H1 (cell line): Measurements from ENCODE around the gene LRCH1. TPM values are rescaled to one million over a fixed set of nuclear protein-coding genes. Genes with fewer than 3 reads are reported as not detected.

Source experiments
- CTCF ChIA-PET: fragments of 300-600 bp; sonication (Branson Sonifier 250); formaldehyde crosslinking; loops from one replicate; lab custom pipeline; 2021; ENCODE audit not compliant: partially characterized antibody; lab: Charles Lee
- POLR2A ChIA-PET: fragments of 300-600 bp; sonication (Branson Sonifier 250); formaldehyde crosslinking; loops from one replicate; lab custom pipeline; 2021; ENCODE audit warnings: inconsistent platforms; ENCODE audit not compliant: partially characterized antibody; lab: Charles Lee
- DNase-seq, 2 experiments: peaks; one replicate each; pipeline versions ENCODE4 v3.0.0 to v3.0.0-alpha.2; 2010 to 2022; ENCODE audit warnings: low spot score in 2 of 2, low read depth in 1 of 2, mixed read lengths in 1 of 2
- FAIRE-seq: peaks from 2 replicates; lab custom pipeline; 2011; peaks lifted over from hg19 to GRCh38; lab: Jason Lieb, UNC
- H2AFZ ChIP-seq: 2 replicates; pipeline ENCODE4 v1.8.1; 2012; ENCODE audit warnings: low read length, inconsistent platforms
- H2AK5ac ChIP-seq: 2 replicates; pipeline ENCODE4 v1.6.1; 2013; ENCODE audit warnings: low read depth, low read length
- H2BK120ac ChIP-seq: replicated peaks from 2 replicates; pipeline ENCODE3; 2013; ENCODE audit warnings: low read depth, low read length, inconsistent platforms
- H2BK12ac ChIP-seq: 2 replicates; pipeline ENCODE4 v1.6.1; 2013; ENCODE audit warnings: low read depth, low read length
- H2BK15ac ChIP-seq: 2 replicates; pipeline ENCODE4 v1.6.1; 2013; ENCODE audit warnings: low read length
- H2BK20ac ChIP-seq: 2 replicates; pipeline ENCODE4 v1.6.1; 2013; ENCODE audit warnings: low read length
- H2BK5ac ChIP-seq: 2 replicates; pipeline ENCODE4 v1.6.1; 2013; ENCODE audit warnings: low read depth, low read length
- H3K14ac ChIP-seq: 2 replicates; pipeline ENCODE4 v1.6.1; 2013; ENCODE audit warnings: inconsistent platforms; ENCODE audit not compliant: insufficient read length
- H3K18ac ChIP-seq: 2 replicates; pipeline ENCODE4 v1.6.1; 2013; ENCODE audit warnings: low read length; ENCODE audit errors: extremely low read depth
- H3K23ac ChIP-seq: 2 replicates; pipeline ENCODE4 v1.6.1; 2013; ENCODE audit warnings: inconsistent platforms; ENCODE audit not compliant: insufficient read length
- H3K23me2 ChIP-seq: 2 replicates; pipeline ENCODE4 v1.6.1; 2013; ENCODE audit warnings: low read depth, low read length
- H3K27ac ChIP-seq: 2 replicates; pipeline ENCODE4 v1.6.1; 2011; ENCODE audit warnings: low read depth, low read length, inconsistent platforms
- H3K27me3 ChIP-seq, 4 experiments: replicated peaks in 1 of 4; 1 replicate in 1 of 4; 2 replicates in 3 of 4; pipeline versions ENCODE4 v1.6.1 to v1.8.1; 2011 to 2013; ENCODE audit warnings: low read length in 3 of 4, mild to moderate bottlenecking in 3 of 4, inconsistent platforms in 2 of 4, mixed read lengths in 2 of 4, moderate library complexity in 1 of 4; ENCODE audit not compliant: control insufficient read depth in 3 of 4, insufficient read depth in 3 of 4; ENCODE audit errors: extremely low read depth in 1 of 4
- H3K36me3 ChIP-seq, 4 experiments: 2 replicates each; pipeline versions ENCODE4 v1.6.1 to v1.8.1; 2011 to 2013; ENCODE audit warnings: mild to moderate bottlenecking in 4 of 4, low read length in 3 of 4, moderate library complexity in 2 of 4, control low read depth in 1 of 4, inconsistent platforms in 1 of 4; ENCODE audit not compliant: insufficient read depth in 4 of 4, control insufficient read depth in 2 of 4
- H3K4ac ChIP-seq: replicated peaks from 2 replicates; pipeline ENCODE3; 2013; ENCODE audit warnings: low read length, low read depth, mixed read lengths, inconsistent platforms; ENCODE audit not compliant: insufficient read length
- H3K4me1 ChIP-seq, 4 experiments: replicated peaks in 1 of 4; 1 replicate in 1 of 4; 2 replicates in 3 of 4; pipeline versions ENCODE4 v1.6.1 to v1.8.1; 2011 to 2013; ENCODE audit warnings: low read length in 3 of 4, inconsistent platforms in 2 of 4, mixed read lengths in 1 of 4; ENCODE audit not compliant: insufficient read depth in 4 of 4, control insufficient read depth in 3 of 4
- H3K4me2 ChIP-seq, 2 experiments: 2 replicates each; pipeline versions ENCODE4 v1.6.1 to v1.8.1; 2011 to 2013; ENCODE audit warnings: low read depth in 2 of 2, low read length in 2 of 2, control low read depth in 1 of 2, inconsistent platforms in 1 of 2, mild to moderate bottlenecking in 1 of 2; ENCODE audit not compliant: insufficient read depth in 1 of 2
- H3K4me3 ChIP-seq, 4 experiments: fragments of 200-600, 300-600 bp in 1 of 4; sonication (generic), shearing (Covaris generic), sonication (Bioruptor Twin) in 1 of 4; 2 replicates each; pipeline versions ENCODE4 v1.5.1 to v1.8.1; 2011 to 2016; ENCODE audit warnings: low read length in 4 of 4, low read depth in 3 of 4, control low read depth in 2 of 4, inconsistent platforms in 2 of 4, mild to moderate bottlenecking in 2 of 4, mixed read lengths in 1 of 4, moderate library complexity in 1 of 4; ENCODE audit not compliant: insufficient read depth in 2 of 4; ENCODE audit errors: extremely low read depth in 1 of 4
- H3K56ac ChIP-seq: replicated peaks from 2 replicates; pipeline ENCODE3; 2013; ENCODE audit warnings: low read depth, mild to moderate bottlenecking, mixed read lengths, low read length, inconsistent platforms; ENCODE audit not compliant: insufficient read length
- H3K79me1 ChIP-seq: 2 replicates; pipeline ENCODE4 v1.6.1; 2013; ENCODE audit warnings: low read depth, low read length, control low read depth
- H3K79me2 ChIP-seq, 2 experiments: 2 replicates each; pipeline versions ENCODE4 v1.6.1 to v1.8.1; 2012 to 2013; ENCODE audit warnings: low read length in 2 of 2, mild to moderate bottlenecking in 2 of 2, inconsistent platforms in 1 of 2; ENCODE audit not compliant: insufficient read depth in 2 of 2, control insufficient read depth in 1 of 2
- H3K9ac ChIP-seq, 4 experiments: replicated peaks in 1 of 4; 1 replicate in 1 of 4; 2 replicates in 3 of 4; pipeline versions ENCODE4 v1.6.1 to v1.8.1; 2011 to 2013; ENCODE audit warnings: low read depth in 3 of 4, low read length in 3 of 4, control low read depth in 2 of 4, mild to moderate bottlenecking in 2 of 4, moderate library complexity in 2 of 4, inconsistent platforms in 1 of 4; ENCODE audit errors: extremely low read depth in 1 of 4
- H3K9me3 ChIP-seq, 2 experiments: 2 replicates each; pipeline versions ENCODE4 v1.6.1 to v1.8.1; 2012 to 2013; ENCODE audit warnings: mild to moderate bottlenecking in 2 of 2, moderate library complexity in 2 of 2, control low read depth in 1 of 2, inconsistent platforms in 1 of 2, low read depth in 1 of 2, low read length in 1 of 2, mixed read lengths in 1 of 2; ENCODE audit not compliant: insufficient read depth in 2 of 2
- H4K20me1 ChIP-seq, 2 experiments: replicated peaks in 1 of 2; 2 replicates each; pipeline versions ENCODE3 to v1.8.1; 2011 to 2013; ENCODE audit warnings: inconsistent platforms in 2 of 2, low read length in 2 of 2, mild to moderate bottlenecking in 1 of 2; ENCODE audit not compliant: insufficient read depth in 2 of 2, control insufficient read depth in 1 of 2
- H4K5ac ChIP-seq: 2 replicates; pipeline ENCODE4 v1.6.1; 2013; ENCODE audit warnings: low read length, low read depth, mixed read lengths, inconsistent platforms; ENCODE audit not compliant: insufficient read length
- H4K8ac ChIP-seq: 2 replicates; pipeline ENCODE4 v1.8.0; 2013; ENCODE audit warnings: mild to moderate bottlenecking, moderate library complexity, low read length, inconsistent platforms; ENCODE audit not compliant: insufficient read depth; ENCODE audit errors: extremely low read depth
- H4K91ac ChIP-seq: replicated peaks from 2 replicates; pipeline ENCODE3; 2013; ENCODE audit warnings: low read length, mixed read lengths, inconsistent platforms; ENCODE audit not compliant: insufficient read length
- CHD1 ChIP-seq: IDR thresholded peaks from 2 replicates; pipeline ENCODE4 v1.6.1; 2012; ENCODE audit warnings: low read depth, low read length, improper control_type of control experiment
- CREB1 ChIP-seq: IDR thresholded peaks from 2 replicates; pipeline ENCODE4 v1.6.1; 2012; ENCODE audit warnings: inconsistent platforms
- WGBS, 2 experiments: shearing (Covaris generic) in 1 of 2; methylation state at CpG; one replicate each; pipeline versions ENCODE4 v1.1.6 to v1.1.7; 2013 to 2015; ENCODE audit warnings: low lambda C conversion rate in 2 of 2, mixed read lengths in 2 of 2, inconsistent platforms in 1 of 2, low coverage in 1 of 2, missing lambda C conversion rate in 1 of 2; ENCODE audit not compliant: insufficient replicate concordance in 2 of 2, insufficient coverage in 1 of 2, insufficient read length in 1 of 2; ENCODE audit errors: extremely low coverage in 1 of 2, missing lambda C conversion rate in 1 of 2; 5-methylcytosine and 5-hydroxymethylcytosine counted together
- polyA plus RNA-seq, 7 experiments: library from polyadenylated mRNA; depleted of rRNA in 3 of 7; stranded (reverse) in 5 of 7; unstranded in 2 of 7; fragments of >200 nt in 5 of 7; fragments of 200-250 nt in 2 of 7; gene quantifications; 1 replicate in 5 of 7; 2 replicates in 1 of 7; 4 replicates in 1 of 7; pipeline versions ENCODE4 v1.2.1 to v1.2.3, GENCODE V29; 2011 to 2013; ENCODE audit warnings: missing spikeins in 2 of 7, mixed read lengths in 2 of 7
- total RNA-seq: library from RNA; stranded (reverse); fragmentation: NEBNext Ultra II Directional; extraction: Animal tissue kit (Norgen Biotek cat#: 25700); gene quantifications from 2 replicates; pipeline ENCODE4 v1.2.1, GENCODE V29; 2021

The LRCH1 gene
- total and polyA plus RNA-seq, 2 of the 8 experiments (the other 6 are each of a cell fraction or from before 2014, with no cell fraction given): 3.0 to 10.1 TPM

DNA sequence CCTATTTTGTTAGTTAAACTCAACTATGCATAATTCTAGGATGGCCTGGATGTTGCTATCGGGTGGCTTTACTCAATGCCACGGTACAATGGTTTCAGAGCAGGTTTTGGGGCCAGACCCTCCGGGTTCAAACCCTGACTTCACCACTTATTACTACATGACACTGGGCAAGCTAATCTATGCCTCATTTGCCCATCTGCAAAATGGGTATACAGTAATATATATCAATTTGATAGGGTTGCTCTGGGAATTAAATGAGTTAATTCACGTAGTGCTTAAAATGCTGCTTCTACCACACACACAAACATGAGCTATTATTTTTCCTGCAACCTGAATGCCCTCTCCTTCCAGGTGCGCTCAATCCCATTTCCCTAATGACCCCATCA, 243.2 kb downstream of the LRCH1 start:
- Histone ChIP-seq H2BK120ac (no peak overlapping the region), H3K14ac (no peak overlapping the region), H3K18ac (no peak overlapping the region; the same call in 1 of the 2 replicates), H3K79me1 (no peaks in the 10 kb centered on the region), H3K27ac (no peak overlapping the region), H3K4me2 (peak overlapping the region; percentile 63 to 86), H3K9ac (no peak overlapping the region; a peak in 1 of 7 replicates), H2AFZ (peak overlapping the region; percentile 76; the same call in 1 of the 2 replicates), H3K4me3 (peak overlapping the region; percentile 63 to 90 (median 66)), H2BK15ac (no peak overlapping the region), H2BK12ac (no peak overlapping the region), H2AK5ac (no peak overlapping the region; the same call in 1 of the 2 replicates), H3K9me3 (no peaks in the 10 kb centered on the region), H3K4me1 (peaks cover 0 to 3% (median under 1%) of the 10 kb centered on the region in 4 experiments; a peak in 1 of 7 replicates), H4K20me1 (no peaks in the 10 kb centered on the region), H4K91ac (peak overlapping the region; percentile 25), H2BK20ac (no peak overlapping the region)
- ChIA-PET POLR2A (interaction anchor here (0.6 to 1.1 kb wide), 2 partner anchors 20 to 1471 kb away, joined by 3 read pairs; no protein-coding TSS in a partner anchor), CTCF (interaction anchor here (1.2 kb wide), 1 partner anchor 18 kb away, joined by 3 read pairs; no protein-coding TSS in a partner anchor)
- FAIRE-seq: no peak
- DNase-seq: no peak
- no peak for TF ChIP-seq CHD1
- TF ChIP-seq CREB1: no peak
- TF ChIP-seq, all 59 proteins: peak for 0
- H3K27me3 ChIP-seq: no peaks in the 10 kb centered on the region; a peak in 1 of 7 replicates
- no peaks in the 10 kb centered on the region for H3K79me2 ChIP-seq
- no peak overlapping the region for H4K5ac ChIP-seq
- 80% methylated on average over 5 of the region's 5 CpGs; no CpG with 5 or more reads in 1 of the 2 experiments for WGBS, 2 experiments
- peaks cover 4% of the 10 kb centered on the region; the same call in 1 of the 2 replicates for H3K23me2 ChIP-seq
- no peak overlapping the region for H4K8ac ChIP-seq
- no peak overlapping the region for H3K56ac ChIP-seq
- H3K36me3 ChIP-seq: peaks cover 0 to 3% (median 0%) of the 10 kb centered on the region in 4 experiments; a peak in 1 of 8 replicates
- H3K4ac ChIP-seq: peak overlapping the region; percentile 94
- no peak overlapping the region for H3K23ac ChIP-seq
- H2BK5ac ChIP-seq: peak overlapping the region; percentile 93; the same call in 1 of the 2 replicates
